ENCODE results near the gene OOSP2. TPM values are rescaled to one million over a fixed set of nuclear protein-coding genes. Genes with fewer than 3 reads are reported as not detected.

The OOSP2 gene
- total and polyA plus RNA-seq, 2 of the 13 experiments (the other 11 are each of a cell fraction or from before 2014, with no cell fraction given) = not detected

DNA sequence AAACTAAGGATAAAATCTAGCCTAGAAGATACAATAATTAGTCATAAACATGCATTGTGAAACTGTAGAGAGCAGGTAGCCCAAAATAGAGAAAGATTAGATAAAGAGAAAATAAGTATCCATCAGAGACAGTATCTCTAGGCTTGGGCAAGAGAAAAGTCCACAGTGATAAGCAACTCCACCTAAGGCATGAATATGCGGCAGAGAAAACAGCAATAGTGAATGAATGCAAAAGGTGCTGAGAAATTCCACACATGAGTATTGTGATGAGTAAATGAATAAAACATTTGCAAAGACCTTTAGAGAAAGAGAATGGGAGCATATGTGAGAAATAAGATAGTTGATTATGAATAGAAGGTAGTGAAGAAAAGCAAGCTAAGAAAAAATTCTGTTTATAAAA, 57.0 kb downstream of the OOSP2 start:
- no peak for TF ChIP-seq ZBTB43 (CRISPR knock-in tag; conservative IDR thresholded peaks at IDR 0.05)
- no peak for TF ChIP-seq BRD4 (CRISPR knock-in tag; IDR thresholded peaks at IDR 0.05)
- TF ChIP-seq RBAK (CRISPR knock-in tag; IDR thresholded peaks at IDR 0.05) = no peak
- TF ChIP-seq, protein P1, sequence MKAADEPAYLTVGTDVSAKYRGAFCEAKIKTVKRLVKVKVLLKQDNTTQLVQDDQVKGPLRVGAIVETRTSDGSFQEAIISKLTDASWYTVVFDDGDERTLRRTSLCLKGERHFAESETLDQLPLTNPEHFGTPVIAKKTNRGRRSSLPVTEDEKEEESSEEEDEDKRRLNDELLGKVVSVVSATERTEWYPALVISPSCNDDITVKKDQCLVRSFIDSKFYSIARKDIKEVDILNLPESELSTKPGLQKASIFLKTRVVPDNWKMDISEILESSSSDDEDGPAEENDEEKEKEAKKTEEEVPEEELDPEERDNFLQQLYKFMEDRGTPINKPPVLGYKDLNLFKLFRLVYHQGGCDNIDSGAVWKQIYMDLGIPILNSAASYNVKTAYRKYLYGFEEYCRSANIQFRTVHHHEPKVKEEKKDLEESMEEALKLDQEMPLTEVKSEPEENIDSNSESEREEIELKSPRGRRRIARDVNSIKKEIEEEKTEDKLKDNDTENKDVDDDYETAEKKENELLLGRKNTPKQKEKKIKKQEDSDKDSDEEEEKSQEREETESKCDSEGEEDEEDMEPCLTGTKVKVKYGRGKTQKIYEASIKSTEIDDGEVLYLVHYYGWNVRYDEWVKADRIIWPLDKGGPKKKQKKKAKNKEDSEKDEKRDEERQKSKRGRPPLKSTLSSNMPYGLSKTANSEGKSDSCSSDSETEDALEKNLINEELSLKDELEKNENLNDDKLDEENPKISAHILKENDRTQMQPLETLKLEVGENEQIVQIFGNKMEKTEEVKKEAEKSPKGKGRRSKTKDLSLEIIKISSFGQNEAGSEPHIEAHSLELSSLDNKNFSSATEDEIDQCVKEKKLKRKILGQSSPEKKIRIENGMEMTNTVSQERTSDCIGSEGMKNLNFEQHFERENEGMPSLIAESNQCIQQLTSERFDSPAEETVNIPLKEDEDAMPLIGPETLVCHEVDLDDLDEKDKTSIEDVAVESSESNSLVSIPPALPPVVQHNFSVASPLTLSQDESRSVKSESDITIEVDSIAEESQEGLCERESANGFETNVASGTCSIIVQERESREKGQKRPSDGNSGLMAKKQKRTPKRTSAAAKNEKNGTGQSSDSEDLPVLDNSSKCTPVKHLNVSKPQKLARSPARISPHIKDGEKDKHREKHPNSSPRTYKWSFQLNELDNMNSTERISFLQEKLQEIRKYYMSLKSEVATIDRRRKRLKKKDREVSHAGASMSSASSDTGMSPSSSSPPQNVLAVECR (CRISPR knock-in tag; IDR thresholded peaks at IDR 0.05; ENCODE audit: borderline replicate concordance) = no peak
- TF ChIP-seq ZNF784 (CRISPR knock-in tag; IDR thresholded peaks at IDR 0.05; ENCODE audit: borderline replicate concordance) = no peak
- no peak for TF ChIP-seq CENPBD1 (CRISPR knock-in tag; IDR thresholded peaks at IDR 0.05; ENCODE audit: borderline replicate concordance, low read depth)
- no peak for TF ChIP-seq ZNF709 (CRISPR knock-in tag; IDR thresholded peaks at IDR 0.05)
- no peak for TF ChIP-seq PHF20 (CRISPR knock-in tag; IDR thresholded peaks at IDR 0.05)
- no peak for TF ChIP-seq ZNF569 (CRISPR knock-in tag; IDR thresholded peaks at IDR 0.05; ENCODE audit: borderline replicate concordance)
- no peak for TF ChIP-seq RCOR2 (CRISPR knock-in tag; IDR thresholded peaks at IDR 0.05)
- TF ChIP-seq ZNF207 (IDR thresholded peaks at IDR 0.05; ENCODE audit: borderline replicate concordance) = no peak
- no peak for TF ChIP-seq ZNF616 (CRISPR knock-in tag; IDR thresholded peaks at IDR 0.05; ENCODE audit: low read depth)
- no peak for TF ChIP-seq ZNF431 (CRISPR knock-in tag; IDR thresholded peaks at IDR 0.05; ENCODE audit: borderline replicate concordance, low read depth)
- TF ChIP-seq SATB2 (CRISPR knock-in tag; IDR thresholded peaks at IDR 0.05) = no peak
- TF ChIP-seq ZNF576 (CRISPR knock-in tag; IDR thresholded peaks at IDR 0.05) = no peak
- TF ChIP-seq SNAPC2 (CRISPR knock-in tag; IDR thresholded peaks at IDR 0.05) = no peak
- TF ChIP-seq ZNF720 (CRISPR knock-in tag; IDR thresholded peaks at IDR 0.05) = no peak
- TF ChIP-seq NR1H2 (CRISPR knock-in tag; IDR thresholded peaks at IDR 0.05; ENCODE audit: borderline replicate concordance, low read depth) = no peak
- in situ Hi-C loops (cut with HindIII; ENCODE audit: extremely low pct_ligation_motif_present, low pct_unique_long_range_greater_than_20kb) (no loop called here), intact Hi-C loops (cut with micrococcal nuclease; ENCODE audit: unreplicated experiment) (loop anchor here (5.0 kb wide), 1 partner anchor 475 kb away; no protein-coding TSS in a partner anchor)
- H4K20me1 ChIP-seq (ENCODE audit: insufficient read depth, low read length) = no peaks in the 10 kb centered on the region
- no peaks in the 10 kb centered on the region for H3K79me2 ChIP-seq (ENCODE audit: insufficient read depth, low read length)
- BruUV-seq (replicated peaks) = no TSS peak
- DNase-seq (ENCODE audit: low spot score) = no peak
- FAIRE-seq = no peak
- H3K4me1 ChIP-seq (ENCODE audit: insufficient read depth, low read length) = peaks cover 31% of the 10 kb centered on the region
- H3K36me3 ChIP-seq (replicated peaks in 1 of 2; ENCODE audit: control insufficient read depth in 1 of 2, insufficient read depth in 2 of 2, low read length in 2 of 2) = no peaks in the 10 kb centered on the region
- H3K9me3 ChIP-seq (ENCODE audit: low read length) = no peaks in the 10 kb centered on the region
- no peak overlapping the region for H3K27ac ChIP-seq (ENCODE audit: extremely low read length, insufficient read depth, low read length)
- H3K4me3 ChIP-seq (replicated peaks in 1 of 3; ENCODE audit: insufficient read depth in 1 of 3, low read depth in 2 of 3, low read length in 3 of 3) = no peak overlapping the region
- H2AFZ ChIP-seq (ENCODE audit: low read length) = no peak overlapping the region
- 19% methylated on average over 1 of the region's 1 CpG for WGBS (ENCODE audit: low lambda C conversion rate)
- no peaks in the 10 kb centered on the region; a peak in 1 of 5 replicates for H3K27me3 ChIP-seq (ENCODE audit: control insufficient read depth in 1 of 2, insufficient read depth in 2 of 2, low read length in 2 of 2)
- ChIA-PET CTCF (ENCODE audit: low intra/inter-chr PET ratio, low total read pairs) (no interaction called here), POLR2A (interaction anchor here (0.6 kb wide), 1 partner anchor 80 kb away, joined by 4 read pairs; the partner anchor contains the start of gene OOSP4B)
- H3K4me2 ChIP-seq (ENCODE audit: low read depth, low read length) = no peak overlapping the region
- no peak overlapping the region for H3K9ac ChIP-seq (ENCODE audit: insufficient read depth, low read depth, low read length)
- ATAC-seq = no peak

Data from HepG2 (cell line).